GM12891 (cell line): ENCODE results near the gene SCART1.

ENCODE experiments used
- POLR2A ChIP-seq: IDR thresholded peaks from 2 replicates; pipeline ENCODE4 v1.6.1; 2011; ENCODE audit warnings: low read depth, low read length, control low read depth
- POLR2AphosphoS5 ChIP-seq: IDR thresholded peaks from 2 replicates; pipeline ENCODE4 v1.6.1; 2011; ENCODE audit warnings: low read depth, low read length, control low read depth

DNA sequence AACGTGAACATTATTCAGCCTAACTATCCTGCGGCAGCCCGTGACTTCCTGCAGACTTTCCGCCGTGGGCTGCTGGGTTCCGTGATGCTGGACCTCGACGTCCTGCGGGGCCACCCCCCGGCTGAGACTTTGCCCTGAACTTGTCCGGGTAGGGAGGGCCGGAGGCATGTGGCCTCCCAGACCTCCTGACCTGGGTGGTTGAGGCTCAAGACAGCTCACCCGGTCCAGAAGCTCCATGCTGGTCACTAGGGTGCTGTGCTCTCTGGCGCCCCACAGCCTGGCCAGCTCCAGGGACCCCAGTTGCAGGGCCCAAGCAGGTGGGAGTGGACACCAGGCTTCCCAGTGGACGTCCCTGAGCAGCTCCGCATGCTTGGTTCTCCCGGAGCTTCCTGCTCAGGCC, 33.7 kb upstream of the SCART1 start:
- no peak; the same call in 1 of the 2 replicates for TF ChIP-seq POLR2A
- TF ChIP-seq POLR2AphosphoS5 = no peak
